ENCODE data around the gene GRID2. TPM values are rescaled to one million over a fixed set of nuclear protein-coding genes. Genes with fewer than 3 reads are reported as not detected.
"Not testable (repeated sequence)": the region's sequence is repeated elsewhere in the genome, so short reads cannot be mapped to it uniquely, and the experiment has no call there.

The GRID2 gene
- total RNA-seq, 1 donor from 2014 or later: not detected

- H3K9me3 Mint-ChIP-seq; intact Hi-C loops (cut with micrococcal nuclease); H3K4me1 Mint-ChIP-seq (ENCODE audit: low read depth): not testable (repeated sequence)
These were observed 1373.2 kb downstream of the GRID2 start for GRCh38 chr4:93676937-93677336.

GRCh38 chr4:93684571-93684970 is 1380.8 kb downstream of the GRID2 start:
- Mint-ChIP-seq H3K27me3 (ENCODE audit: low read depth) (no peaks in the 10 kb centered on the region), H3K36me3 (ENCODE audit: low read depth) (no peaks in the 10 kb centered on the region), H3K4me1 (ENCODE audit: low read depth) (no peaks in the 10 kb centered on the region), H3K9me3 (no peaks in the 10 kb centered on the region), H3K27ac (no peak overlapping the region), H3K4me3 (ENCODE audit: low read depth) (no peak overlapping the region)
- DNase-seq (ENCODE audit: low spot score): no peak
- intact Hi-C loops (cut with micrococcal nuclease): no loop called here

More at GRCh38 chr4:93676937-93677336, 1373.2 kb downstream of the GRID2 start:
- not testable (repeated sequence) for H3K4me3 Mint-ChIP-seq (ENCODE audit: low read depth); H3K36me3 Mint-ChIP-seq (ENCODE audit: low read depth); H3K27me3 Mint-ChIP-seq (ENCODE audit: low read depth); H3K27ac Mint-ChIP-seq; DNase-seq (ENCODE audit: low spot score)

GRCh38 chr4:93687304-93687703 is 1383.5 kb downstream of the GRID2 start:
- Mint-ChIP-seq H3K9me3 (no peaks in the 10 kb centered on the region), H3K4me3 (ENCODE audit: low read depth) (no peak overlapping the region), H3K36me3 (ENCODE audit: low read depth) (no peaks in the 10 kb centered on the region), H3K27ac (no peak overlapping the region), H3K27me3 (ENCODE audit: low read depth) (no peaks in the 10 kb centered on the region), H3K4me1 (ENCODE audit: low read depth) (no peaks in the 10 kb centered on the region)
- intact Hi-C loops (cut with micrococcal nuclease): no loop called here
- no peak for DNase-seq (ENCODE audit: low spot score)

GRCh38 chr4:93688978-93689377 is 1385.2 kb downstream of the GRID2 start:
- DNase-seq (ENCODE audit: low spot score): no peak
- H3K27ac Mint-ChIP-seq: no peak overlapping the region
- intact Hi-C loops (cut with micrococcal nuclease): no loop called here
- H3K9me3 Mint-ChIP-seq: no peaks in the 10 kb centered on the region
- H3K36me3 Mint-ChIP-seq (ENCODE audit: low read depth): no peaks in the 10 kb centered on the region
- no peak overlapping the region for H3K4me3 Mint-ChIP-seq (ENCODE audit: low read depth)
- no peaks in the 10 kb centered on the region for H3K4me1 Mint-ChIP-seq (ENCODE audit: low read depth)
- no peaks in the 10 kb centered on the region for H3K27me3 Mint-ChIP-seq (ENCODE audit: low read depth)

GRCh38 chr4:93693141-93693540 is 1389.4 kb downstream of the GRID2 start:
- no peak overlapping the region for H3K27ac Mint-ChIP-seq
- no peak overlapping the region for H3K4me3 Mint-ChIP-seq (ENCODE audit: low read depth)
- intact Hi-C loops (cut with micrococcal nuclease): no loop called here

GRCh38 chr4:93698686-93699085 is 1394.9 kb downstream of the GRID2 start:
- Mint-ChIP-seq H3K36me3 (ENCODE audit: low read depth) (no peaks in the 10 kb centered on the region), H3K27me3 (ENCODE audit: low read depth) (no peaks in the 10 kb centered on the region), H3K4me1 (ENCODE audit: low read depth) (no peaks in the 10 kb centered on the region), H3K4me3 (ENCODE audit: low read depth) (no peak overlapping the region), H3K9me3 (no peaks in the 10 kb centered on the region), H3K27ac (no peak overlapping the region)
- no peak for DNase-seq (ENCODE audit: low spot score)
- intact Hi-C loops (cut with micrococcal nuclease): no loop called here

More at GRCh38 chr4:93693141-93693540, 1389.4 kb downstream of the GRID2 start:
- Mint-ChIP-seq H3K36me3 (ENCODE audit: low read depth) (no peaks in the 10 kb centered on the region), H3K9me3 (no peaks in the 10 kb centered on the region), H3K4me1 (ENCODE audit: low read depth) (no peaks in the 10 kb centered on the region), H3K27me3 (ENCODE audit: low read depth) (no peaks in the 10 kb centered on the region)
- no peak for DNase-seq (ENCODE audit: low spot score)

GRCh38 chr4:93700571-93700970 is 1396.8 kb downstream of the GRID2 start:
- no peak for DNase-seq (ENCODE audit: low spot score)
- intact Hi-C loops (cut with micrococcal nuclease): no loop called here
- Mint-ChIP-seq H3K4me3 (ENCODE audit: low read depth) (no peak overlapping the region), H3K27me3 (ENCODE audit: low read depth) (no peaks in the 10 kb centered on the region), H3K9me3 (no peaks in the 10 kb centered on the region), H3K27ac (no peak overlapping the region), H3K36me3 (ENCODE audit: low read depth) (no peaks in the 10 kb centered on the region), H3K4me1 (ENCODE audit: low read depth) (no peaks in the 10 kb centered on the region)

- no peak overlapping the region for H3K4me3 Mint-ChIP-seq (ENCODE audit: low read depth)
- intact Hi-C loops (cut with micrococcal nuclease): no loop called here
- no peaks in the 10 kb centered on the region for H3K27me3 Mint-ChIP-seq (ENCODE audit: low read depth)
- H3K9me3 Mint-ChIP-seq: no peaks in the 10 kb centered on the region
- H3K36me3 Mint-ChIP-seq (ENCODE audit: low read depth): no peaks in the 10 kb centered on the region
- no peaks in the 10 kb centered on the region for H3K4me1 Mint-ChIP-seq (ENCODE audit: low read depth)
- H3K27ac Mint-ChIP-seq: no peak overlapping the region
- DNase-seq (ENCODE audit: low spot score): no peak
These were observed 1406.5 kb downstream of the GRID2 start for GRCh38 chr4:93710101-93710846.

- no peak for DNase-seq (ENCODE audit: low spot score)
- Mint-ChIP-seq H3K27ac (no peak overlapping the region), H3K4me3 (ENCODE audit: low read depth) (no peak overlapping the region), H3K36me3 (ENCODE audit: low read depth) (no peaks in the 10 kb centered on the region), H3K27me3 (ENCODE audit: low read depth) (no peaks in the 10 kb centered on the region), H3K4me1 (ENCODE audit: low read depth) (no peaks in the 10 kb centered on the region), H3K9me3 (no peaks in the 10 kb centered on the region)
- intact Hi-C loops (cut with micrococcal nuclease): no loop called here
These were observed 1407.2 kb downstream of the GRID2 start for GRCh38 chr4:93710847-93711430.

GRCh38 chr4:93718233-93718632 is 1414.5 kb downstream of the GRID2 start:
- no peak for DNase-seq (ENCODE audit: low spot score)
- Mint-ChIP-seq H3K36me3 (ENCODE audit: low read depth) (no peaks in the 10 kb centered on the region), H3K27me3 (ENCODE audit: low read depth) (no peaks in the 10 kb centered on the region), H3K27ac (no peak overlapping the region), H3K4me1 (ENCODE audit: low read depth) (no peaks in the 10 kb centered on the region), H3K9me3 (no peaks in the 10 kb centered on the region), H3K4me3 (ENCODE audit: low read depth) (no peak overlapping the region)
- intact Hi-C loops (cut with micrococcal nuclease): no loop called here

- no peaks in the 10 kb centered on the region for H3K27me3 Mint-ChIP-seq (ENCODE audit: low read depth)
- H3K4me3 Mint-ChIP-seq (ENCODE audit: low read depth): no peak overlapping the region
- no peaks in the 10 kb centered on the region for H3K36me3 Mint-ChIP-seq (ENCODE audit: low read depth)
- H3K9me3 Mint-ChIP-seq: no peaks in the 10 kb centered on the region
- H3K27ac Mint-ChIP-seq: no peak overlapping the region
- DNase-seq (ENCODE audit: low spot score): no peak
- intact Hi-C loops (cut with micrococcal nuclease): no loop called here
- H3K4me1 Mint-ChIP-seq (ENCODE audit: low read depth): no peaks in the 10 kb centered on the region
These were observed 1415.8 kb downstream of the GRID2 start for GRCh38 chr4:93719552-93719951.

- no peak for DNase-seq (ENCODE audit: low spot score)
- no peaks in the 10 kb centered on the region for H3K36me3 Mint-ChIP-seq (ENCODE audit: low read depth)
- H3K4me3 Mint-ChIP-seq (ENCODE audit: low read depth): no peak overlapping the region
- no peaks in the 10 kb centered on the region for H3K9me3 Mint-ChIP-seq
- no peak overlapping the region for H3K27ac Mint-ChIP-seq
- no peaks in the 10 kb centered on the region for H3K4me1 Mint-ChIP-seq (ENCODE audit: low read depth)
- intact Hi-C loops (cut with micrococcal nuclease): no loop called here
- no peaks in the 10 kb centered on the region for H3K27me3 Mint-ChIP-seq (ENCODE audit: low read depth)
These were observed 1418.7 kb downstream of the GRID2 start for GRCh38 chr4:93722446-93722845.

- Mint-ChIP-seq H3K4me1 (ENCODE audit: low read depth) (no peaks in the 10 kb centered on the region), H3K9me3 (no peaks in the 10 kb centered on the region), H3K36me3 (ENCODE audit: low read depth) (no peaks in the 10 kb centered on the region), H3K27me3 (ENCODE audit: low read depth) (no peaks in the 10 kb centered on the region), H3K4me3 (ENCODE audit: low read depth) (no peak overlapping the region), H3K27ac (no peak overlapping the region)
- intact Hi-C loops (cut with micrococcal nuclease): no loop called here
- no peak for DNase-seq (ENCODE audit: low spot score)
These were observed 1426.5 kb downstream of the GRID2 start for GRCh38 chr4:93730251-93730650.

All from activated T-helper 2 cell treated with anti-CD3 and anti-CD28 coated beads, Interferon-gamma antibody, Interleukin-2, Interleukin-4, amounts not matched to agents 10 μg/mL and 5 μg/mL and 100 μg/mL, durations not matched to agents 14 hours and 24 hours and 36 hours (primary cell).